ENCODE data around the gene PNPLA2. TPM values are rescaled to one million over a fixed set of nuclear protein-coding genes. Genes with fewer than 3 reads are reported as not detected.

PNPLA2 gene
- total RNA-seq, 1 donor from 2014 or later = 2.6 TPM

DNA sequence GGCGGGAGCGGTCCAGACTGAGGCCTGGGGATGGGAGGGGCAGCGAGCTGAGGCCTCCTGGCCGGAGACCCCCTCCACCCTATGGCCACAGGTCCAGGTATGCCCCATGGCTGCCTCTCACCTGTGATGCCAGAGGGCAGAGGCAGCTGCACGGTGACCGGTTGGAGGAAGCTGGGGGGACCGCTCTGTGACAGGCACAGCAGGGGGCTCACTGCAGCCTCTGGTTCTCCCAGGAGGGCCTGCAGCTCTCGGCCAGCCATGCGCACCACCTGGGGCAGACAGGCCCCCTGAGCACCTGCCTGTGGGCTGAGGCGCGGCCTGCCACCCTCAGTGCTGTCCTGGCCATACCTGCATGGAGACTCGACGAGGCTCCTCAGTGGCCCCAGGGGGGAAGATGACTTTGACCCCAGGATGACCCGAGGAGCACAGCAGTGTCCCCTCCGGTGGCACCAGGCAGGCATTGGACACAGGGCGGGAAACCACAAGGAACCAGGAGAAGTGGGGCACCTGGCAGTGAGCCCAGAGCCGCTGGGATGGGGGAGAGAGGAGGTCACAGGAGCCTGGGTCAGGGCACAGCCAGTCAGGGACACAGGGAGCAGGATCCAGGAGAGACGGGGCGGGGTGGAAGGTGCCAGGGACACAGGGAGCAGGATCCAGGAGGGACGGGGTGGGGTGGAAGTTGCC lies 17.5 kb upstream of the PNPLA2 start:
- Histone ChIP-seq H3K9ac (no peak overlapping the region), H3K4me3 (no peak overlapping the region), H3K9me3 (ENCODE audit: low read depth) (no peaks in the 10 kb centered on the region), H3K27me3 (no peaks in the 10 kb centered on the region), H3K27ac (no peak overlapping the region), H3K4me2 (no peak overlapping the region), H3K79me2 (ENCODE audit: low read depth) (peaks cover 12% of the 10 kb centered on the region), H3F3A (ENCODE audit: low read depth) (peaks cover 18% of the 10 kb centered on the region), H2AFZ (replicated peaks) (no peak overlapping the region), H4K20me1 (ENCODE audit: low read depth) (peaks cover 29% of the 10 kb centered on the region), H3K4me1 (peaks cover 14% of the 10 kb centered on the region), H3K36me3 (no peaks in the 10 kb centered on the region)
- peaks cover 4% of the 10 kb centered on the region for H3K27me3 Mint-ChIP-seq (ENCODE audit: insufficient read depth, low read depth)
- peaks cover 14% of the 10 kb centered on the region for H3K4me1 Mint-ChIP-seq
- H3K36me3 Mint-ChIP-seq = no peaks in the 10 kb centered on the region
- H3K4me3 Mint-ChIP-seq = no peak overlapping the region
- no peak overlapping the region for H3K27ac Mint-ChIP-seq
- TF ChIP-seq EZH2phosphoT487 (IDR thresholded peaks at IDR 0.05) = no peak
- TF ChIP-seq EZH2 (IDR thresholded peaks at IDR 0.05) = no peak
- TF ChIP-seq, protein P1, sequence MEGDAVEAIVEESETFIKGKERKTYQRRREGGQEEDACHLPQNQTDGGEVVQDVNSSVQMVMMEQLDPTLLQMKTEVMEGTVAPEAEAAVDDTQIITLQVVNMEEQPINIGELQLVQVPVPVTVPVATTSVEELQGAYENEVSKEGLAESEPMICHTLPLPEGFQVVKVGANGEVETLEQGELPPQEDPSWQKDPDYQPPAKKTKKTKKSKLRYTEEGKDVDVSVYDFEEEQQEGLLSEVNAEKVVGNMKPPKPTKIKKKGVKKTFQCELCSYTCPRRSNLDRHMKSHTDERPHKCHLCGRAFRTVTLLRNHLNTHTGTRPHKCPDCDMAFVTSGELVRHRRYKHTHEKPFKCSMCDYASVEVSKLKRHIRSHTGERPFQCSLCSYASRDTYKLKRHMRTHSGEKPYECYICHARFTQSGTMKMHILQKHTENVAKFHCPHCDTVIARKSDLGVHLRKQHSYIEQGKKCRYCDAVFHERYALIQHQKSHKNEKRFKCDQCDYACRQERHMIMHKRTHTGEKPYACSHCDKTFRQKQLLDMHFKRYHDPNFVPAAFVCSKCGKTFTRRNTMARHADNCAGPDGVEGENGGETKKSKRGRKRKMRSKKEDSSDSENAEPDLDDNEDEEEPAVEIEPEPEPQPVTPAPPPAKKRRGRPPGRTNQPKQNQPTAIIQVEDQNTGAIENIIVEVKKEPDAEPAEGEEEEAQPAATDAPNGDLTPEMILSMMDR (IDR thresholded peaks at IDR 0.05) = no peak
- no peak for DNase-seq (ENCODE audit: low spot score)
- no peaks in the 10 kb centered on the region for H3K9me3 Mint-ChIP-seq

DNA sequence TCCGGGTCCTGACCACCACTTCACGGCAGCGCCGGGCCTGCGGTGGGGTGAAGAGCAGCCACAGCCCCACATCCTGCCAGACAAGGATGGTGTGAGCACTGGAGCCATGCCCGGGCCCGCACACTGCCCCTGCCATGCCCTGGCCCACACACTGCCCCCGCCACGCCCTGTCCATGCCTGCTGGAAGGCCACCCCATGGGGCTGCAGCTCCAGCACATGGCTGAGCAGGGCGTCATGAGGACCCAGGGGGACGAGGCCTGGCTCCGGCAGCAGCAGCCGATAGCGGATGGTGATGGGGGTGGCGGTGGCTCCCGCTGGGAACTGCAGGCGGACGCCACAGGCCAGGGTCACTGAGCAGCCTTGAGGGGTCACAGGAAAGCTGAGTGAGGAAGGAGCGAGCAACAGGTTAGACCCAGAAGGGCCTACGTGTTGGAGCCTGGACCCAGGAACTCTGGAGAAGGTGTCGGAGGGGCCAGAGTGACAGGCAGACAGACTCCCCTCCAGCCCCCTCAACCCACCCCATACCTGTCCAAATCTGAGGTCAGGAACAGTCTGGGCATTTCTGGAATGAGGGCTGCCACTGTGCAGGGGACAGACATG lies 16.6 kb upstream of the PNPLA2 start:
- peaks cover 21% of the 10 kb centered on the region for H4K20me1 ChIP-seq (ENCODE audit: low read depth)
- no peak overlapping the region for H2AFZ ChIP-seq (replicated peaks)
- H3K9ac ChIP-seq = no peak overlapping the region
- H3K4me3 ChIP-seq = no peak overlapping the region
- H3K27ac ChIP-seq = no peak overlapping the region
- no peaks in the 10 kb centered on the region for H3K9me3 Mint-ChIP-seq
- no peaks in the 10 kb centered on the region for H3K36me3 Mint-ChIP-seq
- H3K27me3 ChIP-seq = no peaks in the 10 kb centered on the region
- H3K27ac Mint-ChIP-seq = no peak overlapping the region
- H3K4me1 ChIP-seq = peaks cover 7% of the 10 kb centered on the region
- peaks cover 8% of the 10 kb centered on the region for H3K4me1 Mint-ChIP-seq
- no peak overlapping the region for H3K4me3 Mint-ChIP-seq
- H3K4me2 ChIP-seq = no peak overlapping the region
- no peak for TF ChIP-seq EZH2 (IDR thresholded peaks at IDR 0.05)
- TF ChIP-seq, protein P1 (IDR thresholded peaks at IDR 0.05) = no peak
- H3K27me3 Mint-ChIP-seq (ENCODE audit: insufficient read depth, low read depth) = no peaks in the 10 kb centered on the region
- no peak for DNase-seq (ENCODE audit: low spot score)
- peaks cover 24% of the 10 kb centered on the region for H3F3A ChIP-seq (ENCODE audit: low read depth)
- no peaks in the 10 kb centered on the region for H3K36me3 ChIP-seq
- H3K9me3 ChIP-seq (ENCODE audit: low read depth) = no peaks in the 10 kb centered on the region
- H3K79me2 ChIP-seq (ENCODE audit: low read depth) = peaks cover 3% of the 10 kb centered on the region

DNA sequence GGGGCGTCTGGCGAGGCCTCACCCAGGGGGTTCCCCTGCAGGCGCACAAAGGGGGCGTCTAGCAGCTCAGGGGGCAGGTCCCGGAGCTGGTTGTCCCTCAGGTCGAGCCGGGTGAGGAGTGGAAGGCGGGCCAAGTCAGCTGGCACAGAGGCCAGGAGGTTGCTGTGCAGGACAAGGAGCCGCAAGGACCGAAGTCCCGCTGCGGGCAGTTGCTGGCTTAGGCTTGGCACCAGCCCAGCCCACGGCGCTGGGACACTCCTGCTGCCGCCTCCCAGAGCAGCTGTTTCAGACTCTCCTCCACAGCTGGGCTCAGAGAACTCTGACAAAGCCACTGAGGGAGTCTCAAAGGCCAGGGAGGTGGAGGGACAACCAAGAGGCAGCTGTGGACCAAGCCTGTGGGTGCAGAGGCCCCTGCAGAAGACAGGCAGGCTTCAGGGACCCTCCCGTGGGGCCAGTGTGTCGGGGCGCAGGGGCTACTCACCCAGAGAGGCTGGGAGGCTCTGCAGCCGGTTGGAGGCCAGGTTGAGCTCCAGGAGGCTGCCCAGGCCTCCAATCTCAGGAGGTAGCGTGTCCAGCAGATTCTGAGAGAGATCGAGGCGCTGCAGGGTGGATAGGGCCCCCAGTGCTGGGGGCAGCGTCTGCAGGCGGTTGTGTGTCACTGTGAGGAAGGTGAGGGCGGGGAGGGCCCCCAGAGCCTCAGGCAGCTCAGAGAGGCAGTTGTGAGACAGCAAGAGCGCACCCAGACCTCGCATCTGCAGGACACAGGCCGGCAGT lies 15.8 kb upstream of the PNPLA2 start:
- Histone ChIP-seq H3K4me2 (no peak overlapping the region), H3K4me3 (no peak overlapping the region)
- peak overlapping the region; percentile 67 for H3K4me3 Mint-ChIP-seq

More for the DNA sequence above, 15.8 kb upstream of the PNPLA2 start:
- H3K27me3 ChIP-seq = no peaks in the 10 kb centered on the region
- no peaks in the 10 kb centered on the region for H3K36me3 Mint-ChIP-seq
- H3K4me1 Mint-ChIP-seq = peaks cover 8% of the 10 kb centered on the region
- no peaks in the 10 kb centered on the region for H3K9me3 ChIP-seq (ENCODE audit: low read depth)
- peaks cover 29% of the 10 kb centered on the region for H3F3A ChIP-seq (ENCODE audit: low read depth)
- H2AFZ ChIP-seq (replicated peaks) = no peak overlapping the region
- H3K27me3 Mint-ChIP-seq (ENCODE audit: insufficient read depth, low read depth) = peaks cover 2% of the 10 kb centered on the region
- H3K27ac Mint-ChIP-seq = no peak overlapping the region
- no peaks in the 10 kb centered on the region for H3K9me3 Mint-ChIP-seq
- TF ChIP-seq EZH2 (IDR thresholded peaks at IDR 0.05) = no peak
- TF ChIP-seq, protein P1 (IDR thresholded peaks at IDR 0.05) = no peak
- no peak for TF ChIP-seq EZH2phosphoT487 (IDR thresholded peaks at IDR 0.05)
- peaks cover 7% of the 10 kb centered on the region for H3K4me1 ChIP-seq
- H3K79me2 ChIP-seq (ENCODE audit: low read depth) = peaks cover 9% of the 10 kb centered on the region
- peaks cover 21% of the 10 kb centered on the region for H4K20me1 ChIP-seq (ENCODE audit: low read depth)
- H3K9ac ChIP-seq = no peak overlapping the region
- DNase-seq (ENCODE audit: low spot score) = no peak
- no peaks in the 10 kb centered on the region for H3K36me3 ChIP-seq
- H3K27ac ChIP-seq = no peak overlapping the region
